ENCODE data around the gene CAMK1D. TPM values are rescaled to one million over a fixed set of nuclear protein-coding genes. Genes with fewer than 3 reads are reported as not detected.

Gene CAMK1D
- total RNA-seq, 6 experiments from 2014 or later: 0.34 to 1.4 (median 0.43) TPM

DNA sequence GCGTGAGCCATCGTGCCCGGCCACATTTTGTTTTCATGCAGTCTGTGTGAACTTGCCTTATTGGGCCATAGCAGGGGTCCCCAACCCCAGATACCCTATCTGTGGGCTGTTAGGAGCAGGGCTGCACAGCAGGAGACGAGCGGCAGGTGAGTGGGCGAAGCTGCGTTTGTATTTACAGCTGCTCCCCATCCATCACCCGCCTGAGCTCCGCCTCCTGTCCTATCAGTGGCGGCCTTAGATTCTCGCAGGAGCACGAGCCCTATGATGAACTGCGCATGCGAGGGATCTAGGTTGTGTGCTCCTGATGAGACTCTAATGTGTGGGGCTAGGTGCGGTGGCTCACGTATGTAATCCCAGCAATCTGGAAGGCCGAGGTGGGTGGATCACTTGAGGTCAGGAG lies 293.9 kb downstream of the CAMK1D start:
- TF ChIP-seq, protein P1, sequence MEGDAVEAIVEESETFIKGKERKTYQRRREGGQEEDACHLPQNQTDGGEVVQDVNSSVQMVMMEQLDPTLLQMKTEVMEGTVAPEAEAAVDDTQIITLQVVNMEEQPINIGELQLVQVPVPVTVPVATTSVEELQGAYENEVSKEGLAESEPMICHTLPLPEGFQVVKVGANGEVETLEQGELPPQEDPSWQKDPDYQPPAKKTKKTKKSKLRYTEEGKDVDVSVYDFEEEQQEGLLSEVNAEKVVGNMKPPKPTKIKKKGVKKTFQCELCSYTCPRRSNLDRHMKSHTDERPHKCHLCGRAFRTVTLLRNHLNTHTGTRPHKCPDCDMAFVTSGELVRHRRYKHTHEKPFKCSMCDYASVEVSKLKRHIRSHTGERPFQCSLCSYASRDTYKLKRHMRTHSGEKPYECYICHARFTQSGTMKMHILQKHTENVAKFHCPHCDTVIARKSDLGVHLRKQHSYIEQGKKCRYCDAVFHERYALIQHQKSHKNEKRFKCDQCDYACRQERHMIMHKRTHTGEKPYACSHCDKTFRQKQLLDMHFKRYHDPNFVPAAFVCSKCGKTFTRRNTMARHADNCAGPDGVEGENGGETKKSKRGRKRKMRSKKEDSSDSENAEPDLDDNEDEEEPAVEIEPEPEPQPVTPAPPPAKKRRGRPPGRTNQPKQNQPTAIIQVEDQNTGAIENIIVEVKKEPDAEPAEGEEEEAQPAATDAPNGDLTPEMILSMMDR (IDR thresholded peaks at IDR 0.05): no peak
- H3K27me3 Mint-ChIP-seq (ENCODE audit: insufficient read depth): peaks cover 3% of the 10 kb centered on the region
- H3K4me1 Mint-ChIP-seq (ENCODE audit: low read depth): no peaks in the 10 kb centered on the region
- H3K27ac Mint-ChIP-seq: no peak overlapping the region
- no peak overlapping the region for H3K4me3 Mint-ChIP-seq
- H3K36me3 Mint-ChIP-seq (ENCODE audit: low read depth): no peaks in the 10 kb centered on the region
- DNase-seq: no peak
- peaks cover 4% of the 10 kb centered on the region; the same call in 1 of the 2 replicates for H3K9me3 Mint-ChIP-seq

DNA sequence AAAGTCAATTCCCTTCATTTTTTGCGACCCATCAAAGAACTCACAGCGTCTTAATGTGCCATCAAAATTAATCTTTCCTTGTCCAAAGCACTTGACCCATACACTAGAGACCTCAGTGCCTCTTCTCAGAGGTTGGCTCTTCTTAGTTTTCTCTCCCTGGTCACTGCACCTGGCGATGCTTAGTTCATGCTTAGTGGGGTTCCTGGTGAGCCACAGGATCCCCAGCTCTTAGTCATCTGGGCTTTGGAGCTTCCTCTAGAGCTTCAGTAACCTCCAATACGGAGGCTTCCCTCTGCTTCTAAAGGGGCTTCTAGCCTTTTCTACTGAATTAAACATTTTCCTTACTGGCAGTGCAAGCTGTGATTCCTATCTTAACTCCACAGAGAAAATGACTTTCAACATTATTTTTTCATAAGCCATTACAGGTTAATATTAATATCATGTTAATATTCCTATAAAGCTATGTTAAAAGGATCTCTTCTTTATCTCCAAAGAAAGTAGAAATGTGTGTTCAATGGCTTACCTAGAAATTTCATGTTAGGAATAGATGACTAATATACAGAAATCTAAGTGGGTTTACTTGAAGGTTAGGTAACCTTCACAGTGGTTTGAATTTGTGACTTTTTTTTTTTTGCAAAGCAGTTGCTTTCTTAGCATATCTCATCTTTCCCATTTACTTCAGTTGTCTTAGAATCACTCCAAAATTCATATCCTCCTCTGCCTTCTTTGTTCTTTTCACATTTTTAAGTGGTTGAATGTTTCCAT lies 295.2 kb downstream of the CAMK1D start:
- H3K4me3 Mint-ChIP-seq: no peak overlapping the region
- no peak overlapping the region for H3K27ac Mint-ChIP-seq
- H3K27me3 Mint-ChIP-seq (ENCODE audit: insufficient read depth): peaks cover 1% of the 10 kb centered on the region
- no peaks in the 10 kb centered on the region; the same call in 1 of the 2 replicates for H3K9me3 Mint-ChIP-seq
- TF ChIP-seq, protein P1 (IDR thresholded peaks at IDR 0.05): no peak
- no peak for DNase-seq
- H3K36me3 Mint-ChIP-seq (ENCODE audit: low read depth): no peaks in the 10 kb centered on the region
- H3K4me1 Mint-ChIP-seq (ENCODE audit: low read depth): no peaks in the 10 kb centered on the region

DNA sequence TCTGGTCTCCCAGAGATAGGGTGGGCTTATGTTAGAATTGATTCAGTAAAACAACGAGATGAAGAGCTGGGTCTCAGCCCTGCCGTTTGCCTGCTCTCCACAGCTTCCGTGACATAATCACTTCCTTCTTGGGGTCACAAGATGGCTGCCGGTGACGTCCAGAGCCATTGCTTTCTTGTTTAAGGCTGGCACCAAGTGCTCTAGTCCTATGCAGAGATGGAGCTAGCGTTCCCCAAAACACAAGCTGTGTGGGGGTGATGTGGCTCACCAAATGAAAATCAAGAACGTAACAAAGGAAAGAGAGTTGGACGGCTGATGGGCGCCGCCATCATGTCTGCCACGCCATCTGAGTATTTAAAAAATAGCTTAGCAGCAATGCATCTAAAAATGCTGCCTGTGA lies 296.1 kb downstream of the CAMK1D start:
- H3K27ac Mint-ChIP-seq: no peak overlapping the region
- peaks cover 7% of the 10 kb centered on the region for H3K27me3 Mint-ChIP-seq (ENCODE audit: insufficient read depth)
- no peak for DNase-seq
- H3K36me3 Mint-ChIP-seq (ENCODE audit: low read depth): no peaks in the 10 kb centered on the region
- H3K9me3 Mint-ChIP-seq: no peaks in the 10 kb centered on the region; the same call in 1 of the 2 replicates
- H3K4me3 Mint-ChIP-seq: peak overlapping the region; percentile 20; the same call in 1 of the 2 replicates
- TF ChIP-seq, protein P1 (IDR thresholded peaks at IDR 0.05): no peak
- no peaks in the 10 kb centered on the region for H3K4me1 Mint-ChIP-seq (ENCODE audit: low read depth)

DNA sequence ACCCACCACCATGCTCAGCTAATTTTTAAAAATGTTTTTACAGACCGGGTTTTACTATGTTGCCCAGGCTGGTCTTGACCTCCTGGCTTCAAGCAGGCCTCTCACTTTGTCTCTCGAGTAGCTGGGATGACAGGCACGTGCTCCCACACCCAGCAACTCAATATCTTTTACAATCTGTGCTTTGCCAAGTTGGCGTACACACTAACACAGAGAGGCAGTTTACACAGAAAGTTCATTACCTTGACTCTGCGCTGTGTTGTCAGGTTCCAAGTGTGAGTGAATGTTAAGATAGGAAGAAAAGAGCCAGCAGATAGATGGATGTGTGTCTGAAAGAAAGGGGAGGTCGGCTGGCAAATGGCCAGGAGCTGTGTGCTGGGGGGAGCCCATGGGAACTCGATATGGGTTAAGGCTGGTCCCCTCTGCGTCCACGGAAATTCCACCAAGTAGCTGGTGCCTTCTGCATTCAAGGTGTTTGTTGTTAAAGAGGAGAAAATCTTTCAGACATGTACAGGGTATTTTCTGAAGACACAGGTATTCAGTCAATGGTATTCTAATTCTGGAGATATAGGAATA lies 299.8 kb downstream of the CAMK1D start:
- H3K4me3 Mint-ChIP-seq: no peak overlapping the region
- no peaks in the 10 kb centered on the region for H3K9me3 Mint-ChIP-seq
- H3K36me3 Mint-ChIP-seq (ENCODE audit: low read depth): no peaks in the 10 kb centered on the region
- no peak for DNase-seq
- H3K27ac Mint-ChIP-seq: no peak overlapping the region
- H3K27me3 Mint-ChIP-seq (ENCODE audit: insufficient read depth): peaks cover 21% of the 10 kb centered on the region
- no peaks in the 10 kb centered on the region for H3K4me1 Mint-ChIP-seq (ENCODE audit: low read depth)
- TF ChIP-seq, protein P1 (IDR thresholded peaks at IDR 0.05): no peak

DNA sequence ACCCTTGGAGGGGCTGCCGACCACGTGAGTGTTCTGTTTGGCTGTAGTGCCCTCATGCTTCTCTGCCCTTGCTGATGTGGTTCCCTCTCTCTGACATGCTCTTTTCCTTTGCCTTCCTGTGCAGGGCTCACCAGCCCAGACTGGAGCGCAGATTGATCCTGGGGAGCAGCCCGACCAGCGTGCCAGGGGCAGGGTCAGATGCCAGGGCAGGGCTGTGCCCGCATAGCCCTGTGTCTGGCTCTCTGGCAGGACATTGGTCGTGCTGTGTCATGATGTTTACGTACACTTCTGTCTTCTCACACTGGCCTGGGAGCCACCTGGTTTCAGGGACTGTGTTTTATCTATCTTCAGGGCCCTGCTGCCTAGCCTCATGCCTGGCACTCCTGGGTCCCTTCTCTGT lies 300.8 kb downstream of the CAMK1D start:
- peaks cover 24% of the 10 kb centered on the region for H3K27me3 Mint-ChIP-seq (ENCODE audit: insufficient read depth)
- no peak overlapping the region for H3K27ac Mint-ChIP-seq
- no peaks in the 10 kb centered on the region for H3K9me3 Mint-ChIP-seq
- TF ChIP-seq, protein P1 (IDR thresholded peaks at IDR 0.05): no peak
- no peaks in the 10 kb centered on the region for H3K4me1 Mint-ChIP-seq (ENCODE audit: low read depth)
- DNase-seq: no peak
- H3K4me3 Mint-ChIP-seq: no peak overlapping the region
- H3K36me3 Mint-ChIP-seq (ENCODE audit: low read depth): no peaks in the 10 kb centered on the region
